Measurements from ENCODE around the gene STKLD1. TPM values are rescaled to one million over a fixed set of nuclear protein-coding genes. Genes with fewer than 3 reads are reported as not detected.

Gene STKLD1
- total RNA-seq, 4 donors from 2014 or later, result 0.54 to 7.0 (median 3.7) TPM; not detected in 1

DNA sequence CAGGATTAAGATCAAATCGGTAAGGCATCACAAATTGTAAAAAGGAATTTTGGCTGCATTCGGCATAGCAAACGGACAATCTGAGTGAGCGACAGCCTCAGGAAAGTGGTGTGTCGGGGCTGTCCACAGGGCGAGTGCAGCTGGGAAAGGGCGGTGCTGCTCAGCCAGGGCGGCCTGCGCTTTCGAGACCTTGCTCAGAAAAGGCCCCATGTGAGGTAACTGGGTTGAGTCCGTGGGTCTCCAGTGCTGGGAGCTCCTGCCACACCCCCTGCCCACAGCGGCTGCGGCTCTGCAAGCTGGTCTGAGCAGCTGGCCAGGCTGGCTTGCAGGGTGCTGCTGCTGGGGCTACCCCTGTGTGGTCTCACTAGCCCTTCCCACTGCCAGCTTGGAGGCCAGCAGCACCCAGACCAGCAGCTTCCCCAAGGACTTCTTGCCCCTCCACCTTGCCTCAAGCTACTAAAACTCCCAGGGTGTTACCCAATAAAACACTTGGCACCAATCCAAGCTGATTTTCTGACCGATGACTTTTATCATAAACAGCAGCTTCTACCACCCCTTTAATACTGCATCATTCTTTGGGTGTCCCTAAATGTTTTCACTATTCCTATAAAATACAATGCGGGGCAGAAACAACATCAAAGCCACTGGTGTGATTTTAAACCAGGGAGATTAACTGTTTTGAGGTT lies 13.7 kb upstream of the STKLD1 start:
- intact Hi-C loops (cut with DNase I; ENCODE audit: low total_unique reads), result no loop called here
- 64 to 67% methylated on average over 15 of the region's 15 CpGs for WGBS, 2 donors
- DNase-seq (ENCODE audit: low spot score in 2 of 2), result no peak
- no peak overlapping the region for H3K4me3 ChIP-seq (ENCODE audit: low read depth, poor library complexity, severe bottlenecking)
- TF ChIP-seq, protein P1, sequence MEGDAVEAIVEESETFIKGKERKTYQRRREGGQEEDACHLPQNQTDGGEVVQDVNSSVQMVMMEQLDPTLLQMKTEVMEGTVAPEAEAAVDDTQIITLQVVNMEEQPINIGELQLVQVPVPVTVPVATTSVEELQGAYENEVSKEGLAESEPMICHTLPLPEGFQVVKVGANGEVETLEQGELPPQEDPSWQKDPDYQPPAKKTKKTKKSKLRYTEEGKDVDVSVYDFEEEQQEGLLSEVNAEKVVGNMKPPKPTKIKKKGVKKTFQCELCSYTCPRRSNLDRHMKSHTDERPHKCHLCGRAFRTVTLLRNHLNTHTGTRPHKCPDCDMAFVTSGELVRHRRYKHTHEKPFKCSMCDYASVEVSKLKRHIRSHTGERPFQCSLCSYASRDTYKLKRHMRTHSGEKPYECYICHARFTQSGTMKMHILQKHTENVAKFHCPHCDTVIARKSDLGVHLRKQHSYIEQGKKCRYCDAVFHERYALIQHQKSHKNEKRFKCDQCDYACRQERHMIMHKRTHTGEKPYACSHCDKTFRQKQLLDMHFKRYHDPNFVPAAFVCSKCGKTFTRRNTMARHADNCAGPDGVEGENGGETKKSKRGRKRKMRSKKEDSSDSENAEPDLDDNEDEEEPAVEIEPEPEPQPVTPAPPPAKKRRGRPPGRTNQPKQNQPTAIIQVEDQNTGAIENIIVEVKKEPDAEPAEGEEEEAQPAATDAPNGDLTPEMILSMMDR (IDR thresholded peaks at IDR 0.05), result no peak
- TF ChIP-seq POLR2A (IDR thresholded peaks at IDR 0.05), result no peak

DNA sequence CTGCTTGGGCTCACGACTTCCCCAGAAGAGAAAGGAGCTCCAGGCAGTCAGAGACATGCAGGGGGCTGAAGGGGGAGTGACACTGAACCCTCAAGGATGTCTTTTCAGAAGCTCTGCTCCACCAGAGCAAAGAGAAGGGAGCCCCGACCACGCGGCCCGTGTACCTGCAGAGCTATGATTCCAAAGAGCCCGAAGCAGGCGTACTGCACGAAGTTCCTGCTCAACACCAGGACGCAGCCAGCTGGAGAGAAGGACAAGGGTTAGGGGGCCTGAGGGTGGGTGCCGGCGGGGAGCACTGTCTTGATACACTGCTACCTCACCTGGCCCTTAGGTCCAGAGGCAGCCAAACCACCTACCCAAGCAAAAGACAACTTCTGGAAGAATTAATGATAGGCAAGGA lies 9.7 kb upstream of the STKLD1 start:
- no peak overlapping the region for H3K4me3 ChIP-seq (ENCODE audit: low read depth, poor library complexity, severe bottlenecking)
- DNase-seq (ENCODE audit: low spot score in 2 of 2), result no peak
- intact Hi-C loops (cut with DNase I; ENCODE audit: low total_unique reads), result no loop called here
- TF ChIP-seq, protein P1 (IDR thresholded peaks at IDR 0.05), result no peak
- TF ChIP-seq POLR2A (IDR thresholded peaks at IDR 0.05), result no peak
- WGBS, 2 donors, result 94 to 95% methylated on average over 11 of the region's 11 CpGs

DNA sequence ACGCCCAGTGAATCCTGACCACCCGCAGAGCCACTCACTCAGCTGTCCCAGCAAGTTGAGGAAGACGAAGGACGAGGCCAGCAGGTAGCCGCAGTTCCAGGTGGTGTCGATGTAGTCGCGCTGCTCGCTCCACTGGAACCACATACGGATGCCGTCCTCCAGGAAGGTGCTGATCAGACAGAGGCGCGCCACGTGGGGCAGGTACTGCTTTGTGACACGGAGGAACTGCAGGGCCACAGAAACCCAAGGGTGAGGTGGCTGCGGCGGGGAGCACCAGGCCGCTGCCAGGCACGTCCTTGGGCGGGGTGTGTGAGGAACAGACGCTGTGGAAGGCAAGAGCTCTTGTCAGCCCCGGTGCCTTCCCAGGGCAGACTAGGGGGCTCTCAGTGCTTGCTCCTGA lies 8.9 kb upstream of the STKLD1 start:
- WGBS, 2 donors, result 79 to 90% methylated on average over 22 of the region's 22 CpGs
- intact Hi-C loops (cut with DNase I; ENCODE audit: low total_unique reads), result no loop called here

DNA sequence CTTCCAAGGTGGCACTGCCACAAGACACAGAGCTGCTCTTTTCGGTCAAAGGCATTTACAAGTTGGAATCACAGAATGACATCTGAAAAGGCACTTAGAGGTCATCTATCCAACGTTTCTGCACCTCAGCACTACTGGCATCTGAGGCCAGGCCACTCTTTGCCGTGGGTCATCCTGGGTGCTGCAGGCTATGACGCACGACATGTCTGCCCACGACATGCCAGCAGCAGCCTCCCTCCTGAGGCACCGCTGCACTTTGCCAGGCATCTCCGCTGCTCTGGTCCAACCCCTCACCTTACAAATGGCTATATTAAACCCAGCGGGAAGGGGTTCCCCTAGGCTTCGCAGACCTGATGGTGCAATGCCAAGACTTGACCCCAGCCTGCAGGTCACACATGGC lies 8.4 kb upstream of the STKLD1 start:
- no peak for DNase-seq (ENCODE audit: low spot score in 2 of 2)
- intact Hi-C loops (cut with DNase I; ENCODE audit: low total_unique reads), result no loop called here
- TF ChIP-seq POLR2A (IDR thresholded peaks at IDR 0.05), result no peak
- TF ChIP-seq, protein P1 (IDR thresholded peaks at IDR 0.05), result no peak
- H3K4me3 ChIP-seq (ENCODE audit: low read depth, poor library complexity, severe bottlenecking), result no peak overlapping the region
- WGBS, 2 donors, result 49 to 76% methylated on average over 10 of the region's 10 CpGs

More for the DNA sequence above, 8.9 kb upstream of the STKLD1 start:
- TF ChIP-seq, protein P1 (IDR thresholded peaks at IDR 0.05), result no peak
- TF ChIP-seq POLR2A (IDR thresholded peaks at IDR 0.05), result no peak
- no peak overlapping the region for H3K4me3 ChIP-seq (ENCODE audit: low read depth, poor library complexity, severe bottlenecking)
- no peak for DNase-seq (ENCODE audit: low spot score in 2 of 2)

DNA sequence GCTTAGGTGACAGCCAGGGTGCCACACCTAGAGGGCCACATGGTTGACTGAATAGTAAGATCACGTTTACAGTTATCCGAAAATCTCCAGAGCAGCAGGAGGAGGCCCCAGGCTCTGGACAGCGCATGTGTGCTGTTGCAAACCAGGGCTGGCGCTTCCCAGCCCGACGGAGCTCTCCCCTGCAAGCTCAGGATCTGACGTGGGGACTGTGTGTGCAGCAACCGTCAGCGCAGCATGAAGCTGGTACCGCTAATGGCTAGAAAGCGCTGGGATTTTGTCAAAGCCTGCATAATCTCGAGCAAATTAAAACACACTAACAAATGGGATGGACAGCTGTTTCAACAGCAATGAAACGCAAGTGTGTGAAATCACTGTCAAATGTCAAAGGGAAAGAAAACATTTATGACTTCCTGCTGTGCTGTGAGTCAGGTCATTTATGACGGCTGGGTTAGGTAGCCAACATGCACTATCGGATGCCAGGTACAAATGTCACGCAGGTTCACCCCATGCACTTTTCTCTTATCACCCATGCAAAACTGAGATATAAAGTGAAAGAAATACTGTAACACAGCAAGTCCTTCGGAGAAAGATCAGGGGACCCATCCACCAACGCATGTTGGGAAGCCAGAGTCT lies 7.8 kb upstream of the STKLD1 start:
- no peak for DNase-seq (ENCODE audit: low spot score in 2 of 2)
- intact Hi-C loops (cut with DNase I; ENCODE audit: low total_unique reads), result no loop called here
- no peak for TF ChIP-seq POLR2A (IDR thresholded peaks at IDR 0.05)
- TF ChIP-seq, protein P1 (IDR thresholded peaks at IDR 0.05), result no peak
- no peak overlapping the region for H3K4me3 ChIP-seq (ENCODE audit: low read depth, poor library complexity, severe bottlenecking)
- WGBS, 2 donors, result 50 to 54% methylated on average over 18 of the region's 18 CpGs

Measured in lower leg skin (tissue), 4 donors.